HG02610 (cell line): ENCODE results near the gene TATDN2.
"Not testable (repeated sequence)": the region's sequence is repeated elsewhere in the genome, so short reads cannot be mapped to it uniquely, and the experiment has no call there.

Source experiments
- ATAC-seq: cut with Tn5 transposase; IDR thresholded peaks from one replicate; pipeline ENCODE4 v1.9.1; 2021; ENCODE audit warnings: mild to moderate bottlenecking, moderate library complexity; ENCODE audit not compliant: unreplicated experiment

The TATDN2 gene

DNA sequence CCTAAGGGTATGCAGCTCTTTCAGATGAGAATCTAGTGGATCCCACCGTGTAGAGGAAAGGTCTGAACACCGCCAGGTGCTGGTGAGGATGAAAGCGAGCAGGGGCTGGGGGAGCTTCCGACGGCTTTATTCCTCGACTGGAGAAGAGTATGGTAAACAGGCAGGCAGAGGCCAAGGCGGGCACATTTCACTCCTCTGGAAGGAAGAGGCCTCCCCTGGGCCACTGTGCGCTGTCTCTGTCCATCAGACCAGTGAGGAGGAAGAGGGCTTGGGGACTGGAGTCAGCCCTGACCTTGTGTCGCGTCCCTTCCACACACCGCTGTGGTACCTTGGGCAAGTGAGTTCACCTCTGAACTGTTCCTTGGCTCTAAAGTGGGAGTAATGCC is 40.3 kb downstream of the TATDN2 start:
- ATAC-seq, result no peak

DNA sequence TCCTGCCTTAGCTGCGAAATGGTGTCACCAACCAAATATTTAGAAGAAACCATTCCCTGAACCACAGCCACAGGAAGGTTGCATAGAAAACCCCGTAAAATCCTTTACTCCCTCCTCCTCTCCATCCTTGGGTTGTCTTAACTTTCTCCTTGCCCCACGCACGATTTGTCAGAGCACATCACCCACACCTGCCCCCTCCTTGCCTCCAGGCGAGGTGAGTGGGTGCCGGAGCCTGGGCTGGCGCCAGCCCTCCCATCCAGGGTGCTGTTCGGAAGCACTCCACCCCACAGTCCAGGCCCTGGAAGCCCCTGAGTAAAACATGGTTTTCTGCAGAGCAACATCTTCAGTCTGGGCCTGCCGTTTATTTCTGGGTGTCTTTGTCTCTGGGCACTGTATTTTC is 40.8 kb downstream of the TATDN2 start:
- ATAC-seq, result no peak

DNA sequence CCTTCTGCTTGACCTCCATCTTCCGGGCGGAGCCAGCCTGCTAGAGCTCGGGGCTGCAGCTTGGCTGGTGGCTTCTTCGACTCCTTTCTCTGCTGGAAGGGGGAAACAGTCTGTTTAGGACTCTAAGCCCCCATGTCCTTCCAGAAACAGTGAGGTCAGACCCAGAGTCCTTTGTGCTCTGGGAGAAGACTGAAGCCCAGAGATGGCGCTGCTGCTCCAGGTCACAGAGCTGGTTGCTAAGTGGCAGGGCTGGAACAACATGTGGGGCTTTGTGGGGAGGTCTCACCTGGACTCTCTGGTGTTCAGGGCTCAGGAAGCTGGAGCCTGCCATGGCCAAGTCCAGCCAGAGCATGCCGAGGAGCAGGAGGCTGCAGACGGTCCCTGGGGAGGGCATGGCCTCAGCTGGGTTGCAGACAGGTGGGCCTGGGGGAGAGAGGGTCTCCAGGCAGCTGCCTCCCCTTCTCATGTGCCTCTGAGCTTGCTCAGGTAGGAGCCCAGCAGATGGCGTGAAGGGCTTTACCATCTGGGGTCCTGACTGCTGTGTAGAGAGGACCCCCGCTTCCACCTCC is 41.6 kb downstream of the TATDN2 start:
- ATAC-seq, result no peak

DNA sequence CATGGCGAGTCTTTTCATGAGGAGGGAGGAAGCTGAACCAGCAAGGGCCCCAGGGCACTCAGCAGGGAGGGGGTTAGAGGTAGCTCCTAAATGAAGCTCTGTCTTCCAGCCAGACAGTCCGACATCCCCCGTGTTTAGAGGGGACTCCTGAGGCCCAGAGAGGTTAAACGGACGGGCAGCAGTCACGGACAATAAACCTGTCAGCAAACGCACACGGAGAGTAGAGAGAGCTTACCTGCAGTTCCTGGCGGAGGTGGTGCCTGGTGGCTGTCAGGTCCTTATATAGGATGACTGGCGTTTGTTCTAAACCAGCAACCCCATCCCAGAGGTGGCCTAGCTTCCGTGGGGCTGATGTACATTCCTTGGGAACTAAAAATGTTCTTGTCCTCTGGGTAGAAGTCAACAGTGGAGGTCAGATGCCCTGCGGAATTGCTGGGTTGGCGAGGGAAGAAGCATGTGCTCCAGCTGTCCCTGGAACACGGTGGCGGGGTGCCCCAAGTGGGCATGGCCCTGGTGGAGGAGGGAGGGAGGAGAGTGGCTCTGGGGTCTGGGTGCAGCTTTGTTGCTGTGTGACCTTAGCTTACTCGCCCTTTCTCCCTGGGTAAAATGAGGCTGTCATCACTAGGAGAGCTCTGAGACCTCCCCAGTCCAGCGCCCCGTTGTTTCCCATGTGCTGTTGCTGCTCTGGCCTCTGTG is 42.4 kb downstream of the TATDN2 start:
- ATAC-seq, result no peak

DNA sequence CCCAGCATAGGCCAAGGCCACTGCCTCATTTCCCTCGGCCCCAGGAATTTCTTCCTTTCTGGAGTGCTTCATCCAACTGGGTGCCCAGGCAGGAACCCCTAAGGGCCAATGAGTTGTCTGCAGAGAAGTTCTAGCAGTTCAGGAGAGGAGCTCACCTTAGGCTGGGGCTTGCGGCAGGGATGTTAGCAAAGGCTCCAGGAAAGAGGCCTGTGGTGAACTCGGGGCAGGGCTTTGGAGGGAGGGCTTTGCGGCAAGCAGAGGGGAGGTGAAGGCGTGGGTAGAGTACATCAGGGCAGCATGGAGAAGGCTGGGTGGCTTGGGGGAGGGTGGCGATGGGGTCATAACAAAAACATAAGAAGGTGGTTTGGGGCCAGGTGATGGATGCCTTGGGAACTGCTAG is 43.4 kb downstream of the TATDN2 start:
- ATAC-seq, result no peak

DNA sequence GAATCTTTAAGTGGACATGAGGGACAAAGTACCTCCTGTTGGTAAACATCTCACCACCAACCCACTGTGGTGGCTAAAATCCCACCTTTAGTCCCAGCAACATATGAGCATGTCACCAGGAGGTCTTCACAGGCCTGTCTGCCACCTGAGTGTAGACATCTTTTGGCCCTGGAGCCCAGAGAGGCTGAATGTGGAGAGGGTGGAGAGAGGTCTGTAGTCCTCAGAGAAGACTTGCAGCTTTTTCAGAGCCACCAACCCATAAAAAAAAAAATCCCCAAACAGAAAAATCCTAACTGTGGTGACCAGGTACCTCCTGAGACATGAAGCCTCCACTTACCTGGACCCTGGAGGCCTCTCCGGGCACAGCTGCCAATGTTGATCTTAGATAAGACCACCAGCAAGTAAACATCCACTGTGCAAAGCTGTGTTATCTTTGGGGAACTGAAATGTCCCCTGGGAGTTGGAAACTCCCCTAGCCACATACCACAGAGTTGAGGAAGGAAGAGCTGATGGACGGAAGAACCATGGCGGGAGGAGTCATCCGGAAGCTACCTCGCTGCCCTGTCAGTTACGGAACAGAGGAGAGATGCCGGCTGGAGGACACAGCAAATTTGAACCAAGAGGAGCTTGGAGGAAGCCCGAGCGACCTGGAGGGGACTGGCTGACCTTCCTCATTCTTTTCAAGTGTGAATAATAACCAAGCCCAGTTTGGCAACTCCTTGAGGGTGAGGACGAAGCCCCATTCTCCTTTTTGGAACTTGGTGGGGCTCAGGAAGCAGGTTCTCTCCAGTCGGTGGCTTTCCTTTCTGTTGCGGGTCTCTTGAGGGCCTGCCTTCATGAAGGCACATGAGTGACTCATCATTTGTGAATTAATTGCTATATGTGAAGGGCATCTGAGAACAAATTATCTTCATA is 44.5 kb downstream of the TATDN2 start, which contains the start of gene GHRL:
TSS of gene GHRL (minus strand) at position 443 of the 915 bp plus-strand sequence. CDS start 2,767 bp downstream, outside the sequence.
- ATAC-seq, result peak; percentile 86

DNA sequence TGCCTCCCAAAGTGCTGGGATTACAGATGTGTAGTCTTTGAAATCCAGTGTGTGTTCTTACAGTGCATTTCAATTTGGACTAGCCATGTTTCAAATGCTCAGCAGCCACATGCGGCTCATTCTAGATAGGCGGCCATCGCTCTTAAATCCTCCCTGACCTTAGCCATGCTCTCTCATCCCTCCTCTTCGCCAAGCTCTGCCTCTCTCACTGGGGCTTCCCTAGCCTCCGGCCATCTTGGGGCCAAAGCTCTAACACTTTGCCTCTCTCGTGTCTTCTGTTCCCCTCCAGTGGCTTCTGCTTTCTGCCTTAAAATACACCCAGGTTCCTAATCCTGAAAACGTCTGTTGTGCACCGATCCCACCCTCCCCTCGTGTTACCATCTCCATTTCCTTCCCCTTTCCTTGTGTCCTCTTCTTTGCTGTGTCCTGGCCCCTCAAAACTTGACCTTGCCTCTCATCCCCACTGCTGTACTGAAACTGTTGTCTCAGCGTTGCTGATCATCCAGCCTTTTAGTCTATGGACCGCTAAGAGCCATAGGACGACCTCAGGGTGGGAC is 45.8 kb downstream of the TATDN2 start:
- ATAC-seq, result no peak

DNA sequence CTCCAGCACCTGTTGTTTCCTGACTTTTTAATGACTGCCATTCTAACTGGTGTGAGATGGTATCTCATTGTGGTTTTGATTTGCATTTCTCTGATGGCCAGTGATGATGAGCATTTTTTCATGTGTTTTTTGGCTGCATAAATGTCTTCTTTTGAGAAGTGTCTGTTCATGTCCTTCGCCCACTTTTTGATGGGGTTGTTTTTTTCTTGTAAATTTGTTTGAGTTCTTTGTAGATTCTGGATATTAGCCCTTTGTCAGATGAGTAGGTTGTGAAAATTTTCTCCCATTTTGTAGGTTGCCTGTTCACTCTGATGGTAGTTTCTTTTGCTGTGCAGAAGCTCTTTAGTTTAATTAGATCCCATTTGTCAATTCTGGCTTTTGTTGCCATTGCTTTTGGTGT is 49.8 kb downstream of the TATDN2 start:
- ATAC-seq, result not testable (repeated sequence)

DNA sequence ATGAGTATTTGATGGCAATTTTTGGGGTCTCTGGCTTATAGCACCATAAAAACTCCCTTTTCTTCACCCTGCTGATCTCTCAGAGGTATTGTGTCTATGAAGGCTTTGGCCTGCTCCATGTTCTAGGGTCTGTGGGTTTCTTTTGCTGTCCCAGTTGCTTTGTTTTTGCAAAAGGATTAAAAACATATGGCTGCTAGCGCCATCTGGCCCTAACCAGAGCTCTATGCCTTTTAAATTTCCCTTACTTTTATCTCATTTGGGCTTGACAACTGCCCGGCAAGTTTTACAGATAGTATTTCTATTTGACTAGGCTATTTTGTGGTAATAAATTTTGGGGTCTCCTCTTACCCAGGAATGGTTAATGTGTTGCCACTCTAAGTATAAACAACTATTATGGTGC is 50.9 kb downstream of the TATDN2 start:
- ATAC-seq, result no peak

DNA sequence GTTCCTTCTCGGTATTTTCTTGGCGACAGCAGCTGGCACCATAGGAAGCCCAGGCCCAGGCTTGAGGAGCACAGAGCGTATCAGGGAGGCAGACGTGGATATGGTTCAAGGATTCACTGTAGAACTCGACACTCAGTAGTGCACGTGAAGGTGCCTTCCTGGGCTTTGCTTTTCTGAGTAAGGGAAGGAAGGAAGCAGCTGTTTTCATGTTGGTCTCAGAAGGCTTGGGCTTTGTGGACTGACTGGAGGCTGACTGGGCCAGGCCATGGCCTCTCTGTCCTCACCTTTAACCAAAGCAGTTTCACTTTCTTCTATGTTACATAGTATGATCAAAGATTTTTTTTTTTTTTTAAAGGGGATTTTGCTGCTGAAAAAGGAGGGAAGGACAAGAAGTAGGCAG is 51.4 kb downstream of the TATDN2 start:
- peak; percentile 84 for ATAC-seq

DNA sequence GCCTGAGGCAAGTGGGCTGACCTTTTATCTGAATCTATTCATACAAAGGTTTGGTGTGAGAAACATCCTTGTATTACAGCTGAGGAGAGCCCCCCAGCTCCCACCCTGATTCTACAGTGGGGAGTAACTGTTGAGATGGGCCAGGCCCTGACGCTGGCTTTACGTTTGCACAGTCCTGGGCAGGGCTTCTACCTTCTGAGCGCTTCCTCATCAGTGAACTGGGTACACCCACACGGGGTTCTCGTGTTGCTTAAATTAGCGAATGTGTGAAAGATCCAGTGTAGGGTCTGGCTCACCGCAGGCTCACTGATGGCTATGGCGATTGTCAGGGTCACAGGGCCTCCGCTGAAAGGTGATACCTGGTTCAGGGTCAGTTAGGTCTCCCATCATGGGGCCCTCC is 51.8 kb downstream of the TATDN2 start:
- no peak for ATAC-seq

DNA sequence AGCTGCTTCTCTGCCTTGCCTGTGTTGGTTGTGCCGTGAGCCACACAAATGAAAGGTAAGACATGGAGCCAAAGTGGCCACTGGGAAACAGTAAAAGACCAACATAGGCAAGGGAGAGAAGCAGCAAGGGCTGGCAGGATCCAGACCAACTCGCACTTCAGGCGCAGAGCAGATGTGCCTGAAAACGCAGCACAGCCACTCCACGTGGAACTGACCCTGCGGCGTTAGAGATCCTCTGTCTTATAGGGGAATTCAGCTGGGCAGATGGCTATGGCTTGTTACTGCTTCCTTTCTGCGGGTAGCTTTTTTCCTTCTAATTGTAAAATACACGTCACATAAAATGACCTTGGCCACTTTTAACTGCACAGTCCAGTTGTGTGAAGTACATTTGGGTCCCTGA is 54.8 kb downstream of the TATDN2 start:
- no peak for ATAC-seq

DNA sequence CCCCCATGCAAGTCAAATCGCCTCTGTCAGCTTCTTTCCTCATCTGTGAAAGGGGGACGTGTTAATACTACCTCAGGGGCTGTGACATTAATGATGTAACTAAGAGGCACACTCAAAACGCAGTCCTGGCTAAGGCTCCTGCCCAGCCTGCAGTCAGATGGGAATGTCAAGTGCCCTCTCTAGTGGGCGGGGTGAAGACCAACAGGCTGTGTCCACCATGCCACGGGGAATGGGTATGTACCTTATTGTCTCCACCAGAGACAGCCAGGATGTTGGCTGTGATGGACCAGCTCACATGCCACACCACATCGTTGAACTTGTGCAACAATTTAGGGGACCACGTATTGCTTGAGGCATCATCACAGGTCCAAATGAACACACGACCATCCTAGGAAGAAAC is 55.5 kb downstream of the TATDN2 start:
- no peak for ATAC-seq

DNA sequence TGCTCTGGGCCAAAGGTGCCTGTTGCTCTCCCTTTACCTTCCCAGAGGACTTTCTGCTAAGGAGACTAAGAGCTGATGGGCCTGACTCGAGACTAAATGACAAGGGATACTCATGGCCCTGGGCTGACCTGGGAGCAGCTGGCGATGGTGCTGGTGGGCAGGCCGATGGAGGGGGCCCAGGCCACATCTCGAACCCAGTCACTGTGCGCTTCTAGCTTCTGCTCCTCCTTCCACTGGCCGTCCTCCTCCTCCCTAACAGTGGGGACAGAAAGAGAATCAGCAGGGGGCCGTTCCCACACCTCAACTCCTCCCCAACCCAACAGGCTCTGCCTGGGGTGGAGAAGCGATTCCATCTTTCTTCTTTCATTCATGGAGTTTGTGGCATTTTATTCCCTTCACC is 56.6 kb downstream of the TATDN2 start:
- ATAC-seq, result no peak

DNA sequence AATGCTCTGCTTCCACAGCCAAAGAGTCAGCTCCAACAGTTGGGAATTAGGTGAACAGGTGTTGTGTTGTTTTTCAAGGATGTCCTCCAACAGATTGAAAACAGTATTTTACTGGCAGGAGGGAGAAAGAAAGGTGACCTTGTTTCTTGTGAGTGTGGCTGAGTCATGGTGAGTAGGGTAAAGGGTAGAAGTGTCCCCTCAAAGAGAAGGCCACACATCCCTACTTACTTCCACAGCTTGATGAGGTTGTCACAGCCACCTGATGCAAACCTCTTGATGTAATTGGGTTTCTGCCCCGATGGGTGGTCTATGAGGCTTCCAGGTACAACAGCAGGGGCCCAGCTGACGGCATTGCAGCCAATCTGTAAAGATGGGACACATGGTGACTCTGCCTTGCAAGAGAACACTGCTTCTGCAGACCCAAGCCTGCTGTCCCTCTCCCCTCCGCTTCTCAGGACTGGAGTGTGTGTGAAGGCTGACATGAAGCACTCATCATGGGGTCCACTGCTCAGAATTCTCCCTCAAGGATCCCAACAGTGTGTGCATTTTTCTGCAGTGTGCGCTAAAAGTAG is 57.2 kb downstream of the TATDN2 start:
- ATAC-seq, result no peak

DNA sequence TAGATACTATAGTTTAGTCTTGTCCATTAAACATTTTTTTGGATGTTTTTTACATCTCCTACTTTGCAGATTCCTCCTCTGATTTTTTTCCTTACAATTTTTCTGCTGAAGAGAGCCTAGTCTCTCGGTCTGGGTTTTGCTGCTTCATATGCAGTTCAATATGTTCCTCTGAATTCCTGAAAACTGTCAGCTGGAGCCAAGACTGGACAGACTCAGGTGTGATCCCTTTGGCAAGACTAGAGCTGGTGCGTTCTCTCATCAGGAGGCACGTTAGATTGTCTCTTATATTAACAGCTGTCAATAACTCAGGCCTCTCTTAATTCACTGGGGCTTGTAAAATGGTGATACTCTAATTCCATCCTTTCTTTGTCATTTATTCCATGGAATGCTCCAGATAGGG is 57.9 kb downstream of the TATDN2 start:
- no peak for ATAC-seq

DNA sequence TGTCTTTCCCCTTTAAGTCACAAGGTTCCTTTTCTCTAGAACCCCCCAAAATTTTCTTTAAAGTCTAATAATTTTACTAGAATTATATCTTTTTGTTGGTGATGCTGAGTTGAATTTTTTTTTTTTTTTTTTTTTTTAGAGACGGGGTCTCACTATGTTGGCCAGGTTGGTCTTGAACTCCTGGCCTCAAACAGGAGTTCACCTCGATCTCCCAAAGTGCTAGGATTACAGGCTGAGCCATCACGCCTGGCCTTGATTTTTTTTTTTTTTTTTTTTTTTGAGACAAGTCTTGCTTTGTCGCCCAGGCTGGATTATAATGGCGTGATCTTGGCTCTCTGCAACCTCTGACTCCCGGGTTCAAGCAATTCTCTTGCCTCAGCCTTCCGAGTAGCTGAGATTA is 60.4 kb downstream of the TATDN2 start:
- ATAC-seq, result no peak

DNA sequence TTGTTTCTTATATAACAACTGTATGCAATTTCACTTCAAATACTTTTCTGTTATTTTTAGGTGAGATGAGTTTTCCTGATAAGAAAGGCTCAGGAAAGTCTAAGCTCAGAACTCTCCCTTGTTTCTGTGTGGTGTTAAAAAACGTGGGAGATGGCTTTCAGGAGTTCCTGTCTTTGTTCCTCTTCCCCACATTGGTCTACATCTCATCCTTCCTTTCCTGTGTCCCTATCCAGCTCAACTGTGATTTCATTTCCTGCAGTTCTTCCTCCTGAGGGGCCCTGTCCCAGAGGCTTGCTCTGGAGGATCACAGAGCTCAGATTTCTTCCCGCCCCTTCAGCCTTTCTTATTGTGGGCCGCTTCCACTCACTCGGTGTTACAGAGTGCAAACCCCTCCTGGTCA is 61.5 kb downstream of the TATDN2 start:
- no peak for ATAC-seq

DNA sequence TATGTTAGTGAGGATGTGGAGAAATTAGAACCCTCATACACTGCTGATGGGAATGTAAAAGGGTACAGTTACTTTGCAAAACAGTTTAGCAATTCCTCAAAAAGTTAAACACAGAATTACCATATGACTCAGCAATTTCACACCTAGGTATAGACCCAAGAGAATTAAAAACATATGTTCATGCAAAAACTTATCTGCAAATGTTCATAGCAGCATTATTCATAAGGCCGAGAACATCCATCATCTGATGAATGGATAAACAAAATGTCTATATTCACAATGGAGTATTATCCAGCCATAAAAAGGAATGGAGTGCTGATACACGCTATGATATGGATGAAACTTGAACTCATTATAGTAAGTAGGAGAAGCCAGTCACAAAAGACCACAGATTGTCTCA is 62.3 kb downstream of the TATDN2 start:
- ATAC-seq, result no peak

DNA sequence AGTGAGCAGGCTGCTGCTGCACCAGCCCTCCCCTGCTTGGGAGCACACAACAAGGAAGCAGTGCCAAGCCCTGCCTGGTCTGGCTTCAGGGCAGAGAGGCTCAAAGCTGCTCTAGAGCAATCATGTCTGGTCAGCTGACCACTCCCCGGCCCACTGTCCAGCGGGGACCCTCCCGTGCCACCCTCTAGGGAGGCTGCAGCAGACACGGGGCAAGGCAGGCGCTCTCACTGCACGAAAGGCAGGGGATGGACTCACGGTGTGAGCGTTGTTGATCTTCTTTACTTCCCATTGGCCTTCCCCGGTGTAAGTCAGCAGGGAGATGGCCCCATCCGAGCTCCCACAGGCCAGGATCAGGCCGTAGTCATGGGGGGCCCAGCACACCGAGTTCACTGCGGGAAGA is 63.5 kb downstream of the TATDN2 start:
- ATAC-seq, result no peak

DNA sequence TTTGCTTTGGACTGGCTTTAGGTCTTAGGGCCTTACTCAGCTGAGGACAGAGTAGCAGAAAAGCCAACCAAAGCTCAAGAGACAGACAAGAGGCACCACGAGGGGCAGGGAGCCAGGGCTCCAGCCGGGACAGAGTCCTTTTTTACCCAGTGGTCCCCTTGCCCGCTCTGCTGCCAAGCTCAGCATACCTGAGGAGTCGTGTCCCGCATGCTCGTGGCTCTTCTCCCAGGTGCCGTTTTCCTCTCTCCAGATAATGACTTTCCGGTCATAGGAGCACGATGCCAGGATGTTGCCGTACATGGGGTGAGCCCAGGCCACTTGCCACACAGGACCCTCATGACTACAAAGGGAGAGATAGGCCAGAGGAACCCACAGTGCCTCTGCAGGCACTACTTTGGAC is 64.1 kb downstream of the TATDN2 start:
- no peak for ATAC-seq
